ENCODE data around the gene NECTIN4. TPM values are rescaled to one million over a fixed set of nuclear protein-coding genes. Genes with fewer than 3 reads are reported as not detected.
"Not testable (repeated sequence)": the region's sequence is repeated elsewhere in the genome, so short reads cannot be mapped to it uniquely, and the experiment has no call there.

NECTIN4 gene
- not detected for total RNA-seq
- long read RNA-seq, result 0 reads

DNA sequence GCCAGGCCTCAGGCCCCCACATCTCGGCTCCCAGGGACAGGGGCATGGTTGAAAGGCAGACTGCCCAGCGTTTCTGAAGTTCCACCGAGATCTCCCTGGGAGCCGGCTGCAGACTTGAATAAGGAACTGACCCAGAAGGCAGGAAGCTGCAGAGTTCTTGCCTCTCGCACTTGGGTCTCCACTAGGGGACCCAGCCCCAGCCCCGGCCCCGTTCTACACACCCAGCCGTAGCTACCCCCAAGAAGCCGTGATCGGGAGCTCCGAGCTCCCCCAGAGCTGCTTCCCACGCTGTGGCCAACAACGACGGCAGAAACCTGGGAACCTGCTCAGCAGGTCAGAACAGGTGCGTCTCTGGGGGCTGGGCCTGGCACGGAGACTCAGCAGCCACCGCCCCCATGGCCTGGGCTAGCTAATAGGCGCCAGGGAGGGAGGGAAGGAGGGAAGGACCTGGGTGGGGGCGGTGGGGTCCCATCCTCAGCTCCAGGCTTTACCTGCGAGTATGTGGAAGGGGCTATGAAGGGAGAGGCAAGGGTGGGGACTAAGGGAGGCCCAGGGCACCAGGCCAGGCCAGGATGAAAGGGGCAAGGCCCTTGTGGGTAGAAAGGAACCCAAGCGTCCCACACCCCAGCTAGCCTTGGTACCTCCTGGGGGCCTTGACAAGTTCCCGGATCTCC lies at the start of gene NECTIN4:
Gene NECTIN4, minus strand, starts transcription at position 308 of the 674 bp plus-strand sequence. Its CDS starts 262 bp downstream, at position 46.
- ATAC-seq (ENCODE audit: poor library complexity), result no peak
- DNase-seq, result no peak
- intact Hi-C loops (cut with DNase I), result no loop called here

DNA sequence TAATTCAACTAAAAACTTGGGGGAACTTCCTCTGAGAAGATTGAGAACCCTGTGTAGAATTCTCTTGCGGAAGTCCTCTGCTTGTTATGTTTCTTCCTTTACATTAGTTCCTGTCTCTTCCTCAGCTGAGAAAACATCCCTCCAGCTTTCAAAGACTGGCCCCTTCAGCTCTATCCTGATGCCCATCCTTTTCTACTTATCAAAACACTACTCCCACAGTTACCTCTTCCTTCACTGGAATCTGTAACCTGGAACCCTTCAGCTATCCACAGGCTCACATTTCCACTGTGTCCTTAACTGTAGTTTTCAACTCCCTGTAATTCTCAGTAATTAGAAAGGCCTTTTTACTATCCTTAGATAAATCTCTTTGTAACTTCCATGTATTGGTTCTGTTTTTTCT lies 49.1 kb upstream of the NECTIN4 start:
- DNase-seq, result no peak
- ATAC-seq (ENCODE audit: poor library complexity), result no peak
- intact Hi-C loops (cut with DNase I), result no loop called here

DNA sequence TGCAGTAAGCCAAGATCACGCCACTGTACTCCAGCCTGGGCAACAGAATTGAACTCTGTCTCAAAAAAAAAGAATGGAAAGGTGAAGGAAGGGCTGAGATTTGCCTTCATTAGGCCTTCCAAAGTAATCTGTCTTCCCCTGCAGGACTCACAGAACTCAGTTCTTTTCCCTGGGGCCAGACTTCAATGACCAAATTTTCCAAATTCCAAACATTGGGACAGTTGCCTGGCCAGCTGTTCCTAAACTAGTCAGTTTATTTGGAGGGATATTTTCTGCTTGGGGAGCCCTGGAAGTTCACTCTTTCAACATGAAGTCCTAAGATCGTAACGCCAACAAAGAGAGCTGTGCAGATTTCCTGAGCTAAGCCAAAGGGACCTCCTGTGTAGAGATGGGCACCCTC lies 48.5 kb upstream of the NECTIN4 start:
- ATAC-seq (ENCODE audit: poor library complexity), result peak; percentile 19
- intact Hi-C loops (cut with DNase I), result no loop called here
- DNase-seq, result no peak

DNA sequence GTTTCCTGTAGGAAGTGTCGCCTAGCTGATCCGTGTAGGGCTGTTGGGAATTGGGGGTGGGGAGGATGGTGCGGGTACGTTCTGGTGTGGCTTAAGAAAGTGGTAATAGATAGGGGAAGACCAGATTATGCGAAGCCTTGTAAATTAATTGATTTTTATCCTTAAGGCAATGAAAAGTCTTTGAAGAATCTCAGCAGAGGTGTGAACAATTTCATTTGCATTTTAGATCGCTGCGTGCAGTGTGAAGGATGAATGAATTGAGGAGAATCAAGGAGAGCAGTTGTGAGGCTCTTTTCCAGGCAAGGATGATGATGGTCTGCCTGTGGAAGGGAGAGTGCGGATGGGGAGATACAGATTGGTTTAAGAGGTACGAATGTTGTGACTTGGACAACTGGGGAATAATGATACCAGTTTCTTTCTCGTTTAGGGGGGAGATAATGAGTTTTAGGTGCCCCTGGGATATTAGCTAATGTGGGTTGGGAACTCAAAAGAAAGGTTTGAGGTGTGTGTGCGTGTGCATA lies 43.9 kb upstream of the NECTIN4 start:
- intact Hi-C loops (cut with DNase I), result no loop called here
- ATAC-seq (ENCODE audit: poor library complexity) (no peak), DNase-seq (no peak)

DNA sequence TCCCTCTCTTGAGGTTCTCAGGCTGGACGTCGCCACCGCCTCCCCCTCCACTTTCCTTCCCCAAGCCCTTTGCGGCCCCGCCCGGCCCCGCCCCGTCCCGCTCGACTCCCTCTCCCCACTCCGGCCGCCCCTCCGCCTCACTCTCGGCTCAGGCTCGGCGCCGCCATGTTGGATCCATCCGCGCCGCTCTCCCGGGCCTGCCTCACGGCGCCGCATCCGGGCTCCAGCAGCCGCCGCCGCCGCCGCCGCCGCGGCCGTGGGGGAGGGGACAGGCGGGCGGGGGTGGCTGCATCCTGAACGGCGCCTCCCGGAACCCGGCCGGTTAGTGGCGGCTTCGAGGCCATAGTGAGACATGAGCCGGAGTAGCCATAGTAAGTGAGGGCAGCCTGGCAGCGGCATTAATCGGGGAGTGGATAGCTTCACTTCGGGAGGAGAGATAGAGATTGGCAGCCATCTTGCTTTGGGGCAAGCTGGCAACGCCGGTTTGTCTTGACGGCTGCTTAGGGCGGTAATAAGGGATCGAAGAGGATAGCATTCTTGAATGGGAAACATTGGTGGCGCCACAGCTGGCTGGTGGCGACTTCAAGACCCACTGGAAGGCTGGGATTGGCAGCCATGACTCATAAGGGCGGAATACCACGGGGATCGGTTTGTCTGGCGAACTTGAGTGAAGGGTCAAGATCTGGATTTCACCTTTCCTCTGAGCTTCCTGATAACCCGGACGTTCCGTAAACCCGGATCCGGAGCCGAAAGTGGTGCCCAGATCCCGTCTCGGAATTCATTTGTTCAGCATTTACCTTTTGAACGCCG lies 43.3 kb upstream of the NECTIN4 start, which contains the start of gene DEDD:
Gene DEDD, minus strand, starts transcription at position 258 of the 810 bp plus-strand sequence. CDS start 8,205 bp downstream, outside the sequence.
- peak; percentile 95 for ATAC-seq (ENCODE audit: poor library complexity)
- peak; percentile 96 for DNase-seq
- intact Hi-C loops (cut with DNase I), result no loop called here

DNA sequence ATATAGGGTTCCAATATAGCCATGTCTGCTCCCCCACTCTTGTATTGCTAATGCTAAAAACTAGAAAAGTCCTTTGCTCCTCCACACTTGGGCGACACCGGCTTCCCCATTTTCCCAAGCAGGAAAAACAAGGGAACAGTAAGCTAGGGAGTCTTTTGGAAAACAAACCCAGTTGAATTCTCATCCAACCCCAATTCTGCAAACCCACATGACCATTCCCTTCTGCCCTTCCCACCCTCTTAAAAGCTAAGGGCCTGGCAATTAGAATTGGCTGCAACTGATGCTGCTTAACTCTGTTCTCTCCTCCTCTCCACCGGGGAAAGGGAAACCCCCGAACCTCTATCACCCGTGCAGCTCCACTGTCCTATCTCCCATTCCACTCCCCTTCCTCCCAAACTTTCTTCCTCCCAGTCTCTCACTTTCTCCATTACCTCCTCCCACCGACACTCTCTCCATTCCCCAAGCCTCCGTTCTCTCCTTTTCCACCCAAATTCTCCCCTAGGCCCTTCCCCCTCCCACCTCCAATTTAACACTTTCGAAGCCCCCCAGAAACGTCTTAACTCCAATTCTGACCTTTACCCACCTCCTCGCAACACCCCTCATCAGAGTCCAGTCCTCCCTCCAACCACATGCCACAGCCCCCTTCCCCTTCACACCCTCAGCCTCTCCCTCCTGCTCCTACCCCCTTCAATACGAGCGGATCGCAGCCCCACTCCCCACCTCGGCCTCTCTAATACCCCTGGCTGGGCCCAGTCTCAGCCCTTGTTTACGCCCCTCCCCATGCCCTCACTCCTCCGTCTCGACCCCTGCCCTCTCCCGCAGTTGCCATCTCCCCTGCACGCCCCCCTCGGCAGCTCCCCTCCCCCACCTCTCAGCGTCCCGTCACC lies 42.4 kb upstream of the NECTIN4 start:
- intact Hi-C loops (cut with DNase I), result no loop called here
- peak; percentile 19 for ATAC-seq (ENCODE audit: poor library complexity)
- no peak for DNase-seq

DNA sequence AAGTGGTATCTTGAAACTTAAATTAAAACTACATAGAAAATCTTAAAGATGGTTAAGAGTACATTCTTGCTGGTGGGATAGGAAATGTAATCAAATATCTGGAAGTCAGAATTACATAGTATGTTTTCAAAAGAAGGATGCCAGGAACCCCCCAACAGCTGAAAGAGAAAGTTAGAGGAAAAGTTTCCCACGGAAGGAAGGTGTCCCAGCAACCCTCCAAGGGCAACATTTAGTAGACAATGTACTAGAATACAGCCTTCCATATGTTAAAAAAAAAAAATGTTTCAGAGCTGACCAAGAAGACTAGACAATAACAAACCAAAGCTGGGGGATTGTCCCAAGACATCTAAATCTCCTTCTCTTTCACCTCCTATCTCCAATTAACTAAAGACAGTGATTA lies 40.9 kb upstream of the NECTIN4 start:
- DNase-seq, result no peak
- intact Hi-C loops (cut with DNase I), result no loop called here
- no peak for ATAC-seq (ENCODE audit: poor library complexity)

DNA sequence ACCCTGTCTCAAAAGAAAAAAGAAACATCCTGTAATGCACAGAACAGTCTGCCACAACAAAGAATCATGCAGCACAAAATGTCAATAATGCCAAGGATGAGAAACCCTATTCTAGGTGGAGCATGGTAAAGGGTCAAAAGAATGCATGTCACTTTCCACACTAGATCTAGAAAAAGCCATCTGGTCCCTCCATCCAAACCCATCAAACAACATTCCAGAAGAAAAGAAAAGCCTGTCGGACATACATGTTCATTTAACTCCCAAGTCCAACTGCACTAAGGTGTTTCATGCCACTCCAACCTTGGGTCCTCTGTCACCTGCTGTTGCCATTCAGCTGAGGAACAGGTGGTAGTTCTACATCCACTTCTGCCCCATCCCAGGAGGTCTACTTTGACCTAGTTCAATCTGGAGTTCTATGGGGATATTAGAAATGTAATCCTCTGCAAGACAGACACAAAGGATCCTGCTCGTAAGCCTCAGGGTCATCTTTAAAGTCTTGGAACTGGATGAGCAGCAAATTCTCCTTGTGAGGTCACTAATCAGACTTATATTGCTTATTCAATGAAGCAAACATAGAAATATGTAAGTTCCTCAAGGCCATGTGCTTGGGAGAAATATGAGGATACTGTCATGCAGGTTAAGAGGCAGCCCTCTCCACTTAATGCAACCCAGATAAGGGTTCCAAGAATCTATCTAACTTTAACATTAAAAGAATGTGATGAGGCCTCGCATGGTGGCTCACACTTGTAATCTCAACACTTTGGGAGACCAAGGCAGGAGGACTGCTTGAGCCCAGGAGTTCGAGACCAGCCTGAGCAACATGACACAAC lies 39.4 kb upstream of the NECTIN4 start:
- ATAC-seq (ENCODE audit: poor library complexity), result no peak
- no peak for DNase-seq
- intact Hi-C loops (cut with DNase I), result no loop called here

DNA sequence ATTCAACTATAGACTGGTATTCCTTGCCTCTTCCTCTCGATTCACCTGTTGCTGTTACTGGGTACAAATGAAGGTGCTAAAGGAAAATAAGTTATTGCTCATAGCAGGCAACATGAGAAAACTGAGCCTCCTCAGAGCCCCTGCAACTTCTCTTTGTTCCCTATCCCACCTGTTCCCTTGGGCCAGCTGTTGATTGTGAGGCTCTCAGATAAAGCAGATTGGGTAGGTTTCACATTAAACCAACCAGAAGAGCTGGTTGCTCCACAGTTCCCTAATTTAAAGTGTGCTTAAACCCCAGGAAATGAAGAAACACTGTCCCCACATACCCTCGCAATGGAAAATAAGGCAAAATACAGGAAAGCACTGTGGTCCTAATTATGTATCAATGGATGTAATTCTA lies 38.3 kb upstream of the NECTIN4 start:
- intact Hi-C loops (cut with DNase I), result no loop called here
- DNase-seq, result no peak
- no peak for ATAC-seq (ENCODE audit: poor library complexity)

DNA sequence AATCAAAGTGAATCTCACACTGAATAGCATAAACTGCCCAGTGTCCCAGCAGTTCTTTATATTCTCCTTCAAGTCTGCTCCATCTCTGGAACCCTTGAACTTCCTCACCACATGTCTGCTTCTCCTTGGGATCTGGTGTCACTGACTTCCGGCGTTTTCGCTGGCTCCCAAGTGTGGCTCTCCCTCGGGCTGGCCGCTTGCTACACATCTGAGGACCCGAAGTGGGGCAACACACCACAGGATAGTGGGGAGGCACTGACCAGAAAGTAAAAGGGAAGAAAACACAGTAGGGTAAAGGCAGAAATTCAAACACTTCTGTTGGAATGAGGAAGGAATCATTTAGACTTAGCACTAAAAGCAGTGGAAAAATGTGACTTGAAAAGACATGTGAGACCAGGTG lies 33.6 kb upstream of the NECTIN4 start:
- no peak for DNase-seq
- intact Hi-C loops (cut with DNase I), result no loop called here
- no peak for ATAC-seq (ENCODE audit: poor library complexity)

DNA sequence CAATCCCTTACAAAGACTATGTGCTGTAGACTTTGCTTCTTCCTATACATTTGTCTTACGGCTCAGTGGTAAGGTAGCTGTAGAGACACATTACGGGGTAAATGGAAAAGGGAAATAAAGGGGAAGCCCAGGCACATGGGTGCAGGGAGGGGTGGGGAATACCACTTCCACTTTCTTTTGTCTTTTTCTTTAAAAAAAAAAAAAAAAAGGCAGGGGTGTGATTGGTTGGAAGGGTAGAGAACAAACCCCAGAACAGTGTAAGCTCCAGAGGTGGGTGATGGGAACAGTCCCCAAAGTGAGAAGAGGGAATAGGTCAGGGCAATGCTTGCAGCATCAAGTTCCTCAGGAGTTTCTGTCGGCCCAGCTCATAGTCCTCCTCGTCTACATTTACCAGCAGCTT lies 32.5 kb upstream of the NECTIN4 start:
- no peak for ATAC-seq (ENCODE audit: poor library complexity)
- intact Hi-C loops (cut with DNase I), result no loop called here

DNA sequence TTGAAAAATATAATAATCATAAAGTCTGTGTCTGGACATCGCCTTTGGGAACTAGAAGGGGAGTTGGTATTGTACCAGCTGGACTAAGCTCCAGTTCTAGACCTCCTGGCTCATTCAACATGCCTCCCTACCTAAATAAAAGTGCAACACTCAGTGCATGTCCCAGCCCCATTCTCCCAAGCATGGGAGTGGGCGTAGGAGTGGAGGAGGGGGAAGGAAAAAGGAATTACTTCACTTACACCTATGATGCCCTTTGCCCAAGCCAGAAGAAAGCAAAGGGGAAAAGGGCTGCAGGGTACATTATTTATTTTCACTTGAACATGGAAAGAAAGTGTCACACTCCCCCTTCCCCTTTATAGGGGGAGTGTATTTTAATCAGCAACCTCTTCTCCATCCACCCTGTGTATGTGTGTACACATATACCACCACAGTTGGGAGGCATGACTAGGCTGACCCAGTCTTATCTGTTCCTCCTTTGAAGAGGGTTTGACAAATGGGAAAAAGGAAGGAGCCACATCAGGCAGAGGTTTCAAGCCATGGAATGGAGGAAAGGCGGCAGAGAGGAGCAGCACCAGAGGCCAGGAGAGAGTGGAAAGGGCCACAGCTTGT lies 31.8 kb upstream of the NECTIN4 start:
- no peak for DNase-seq
- ATAC-seq (ENCODE audit: poor library complexity), result no peak
- intact Hi-C loops (cut with DNase I), result no loop called here

More for the DNA sequence above, 32.5 kb upstream of the NECTIN4 start:
- no peak for DNase-seq

DNA sequence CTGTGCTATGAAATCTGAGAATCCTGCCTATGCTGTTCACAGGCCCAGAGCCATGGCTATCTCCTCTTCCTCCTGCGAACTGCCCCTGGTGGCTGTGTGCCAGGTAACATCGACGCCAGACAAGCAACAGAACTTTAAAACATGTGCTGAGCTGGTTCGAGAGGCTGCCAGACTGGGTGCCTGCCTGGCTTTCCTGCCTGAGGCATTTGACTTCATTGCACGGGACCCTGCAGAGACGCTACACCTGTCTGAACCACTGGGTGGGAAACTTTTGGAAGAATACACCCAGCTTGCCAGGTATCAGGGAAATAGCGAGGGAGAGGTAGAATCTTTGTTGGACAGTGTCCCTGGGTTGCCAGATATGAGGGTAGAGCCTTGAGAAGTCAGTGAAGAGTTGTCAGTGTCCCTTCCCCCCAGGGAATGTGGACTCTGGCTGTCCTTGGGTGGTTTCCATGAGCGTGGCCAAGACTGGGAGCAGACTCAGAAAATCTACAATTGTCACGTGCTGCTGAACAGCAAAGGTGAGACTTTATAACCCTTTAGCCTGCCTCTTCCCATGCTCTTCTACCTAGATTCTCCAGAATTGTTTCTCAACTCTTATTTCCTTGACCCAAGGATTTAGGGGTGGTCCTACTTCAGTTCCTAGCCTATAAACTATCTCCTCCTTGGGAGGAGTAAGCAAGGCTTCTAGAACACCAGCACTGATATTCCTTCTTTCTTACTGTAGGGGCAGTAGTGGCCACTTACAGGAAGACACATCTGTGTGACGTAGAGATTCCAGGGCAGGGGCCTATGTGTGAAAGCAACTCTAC lies 29.9 kb upstream of the NECTIN4 start:
- peak; percentile 15 for ATAC-seq (ENCODE audit: poor library complexity)
- intact Hi-C loops (cut with DNase I), result no loop called here
- DNase-seq, result peak; percentile 73

DNA sequence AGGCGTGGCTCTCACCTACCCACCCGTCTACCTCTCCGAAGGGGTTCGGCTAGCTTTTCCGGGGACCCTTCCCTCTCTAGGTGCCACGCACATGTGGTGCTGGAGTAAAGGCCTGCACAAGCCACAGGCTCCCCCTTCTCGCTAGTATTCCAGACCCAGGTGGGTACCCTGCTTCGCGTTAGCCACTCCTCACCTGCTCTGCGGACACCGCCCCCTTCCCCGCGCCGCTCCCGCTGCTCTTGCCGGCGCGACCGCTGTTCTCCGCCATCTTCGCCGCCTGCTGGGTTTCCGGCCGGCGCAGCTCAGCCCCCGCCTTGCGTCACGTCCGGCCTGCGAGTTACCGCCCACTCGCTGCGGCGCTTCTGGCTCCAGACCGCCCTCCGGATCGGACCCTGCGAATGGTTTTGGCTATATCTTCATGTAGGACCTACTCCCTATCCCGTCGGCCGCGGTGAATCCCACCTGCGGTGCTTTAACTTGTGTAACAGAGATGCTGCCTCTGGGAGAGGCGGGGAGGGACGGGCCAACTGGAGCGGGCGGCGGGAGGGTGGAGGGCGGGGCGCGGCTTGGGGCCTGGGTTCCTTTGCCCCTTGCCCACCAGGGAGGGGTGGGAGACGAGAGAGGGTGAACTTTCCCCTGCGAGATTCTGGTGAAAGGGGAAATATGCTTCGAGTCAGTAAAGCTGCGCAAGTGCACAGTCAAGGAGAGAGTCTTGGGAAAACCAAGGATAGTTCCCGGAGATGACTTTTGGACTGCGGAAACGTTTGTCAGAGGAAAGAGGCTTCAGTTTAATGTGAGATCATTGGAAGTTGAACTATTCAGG lies 28.6 kb upstream of the NECTIN4 start, which contains the start of the genes NIT1 and PFDN2:
Gene NIT1, plus strand, starts transcription at position 347 of the 823 bp plus-strand sequence. Its CDS starts 72 bp downstream, at position 419.
Gene PFDN2, minus strand, starts transcription at position 279 of the 823 bp plus-strand sequence. Its CDS starts 11 bp downstream, at position 268.
- intact Hi-C loops (cut with DNase I), result no loop called here
- DNase-seq (peak; percentile 93), ATAC-seq (ENCODE audit: poor library complexity) (peak; percentile 96)

DNA sequence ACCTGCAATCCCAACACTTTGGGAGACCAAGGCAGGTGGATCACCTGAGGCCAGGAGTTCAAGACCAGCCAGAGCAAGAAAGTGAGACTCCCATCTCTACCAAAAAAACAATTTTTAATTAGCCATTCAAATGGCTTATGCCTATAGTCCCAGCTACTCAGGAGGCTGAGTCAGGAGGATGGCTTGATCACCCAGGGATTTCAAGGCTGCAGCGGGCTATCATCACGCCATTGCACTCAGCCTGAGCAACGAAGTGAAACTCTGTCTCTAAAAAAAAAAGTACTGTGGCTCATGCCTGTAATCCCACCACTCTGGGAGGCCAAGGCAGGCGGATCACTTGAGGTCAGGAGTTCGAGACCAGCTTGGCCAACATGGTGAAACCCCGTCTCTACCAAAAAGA lies 26.6 kb upstream of the NECTIN4 start:
- intact Hi-C loops (cut with DNase I); DNase-seq; ATAC-seq (ENCODE audit: poor library complexity): not testable (repeated sequence)

All from Right ventricle myocardium superior (tissue), 1 donor.